GM20000 (cell line): Measurements from ENCODE around the gene ZBTB4.

Experiments used
- DNase-seq: peaks from one replicate; pipeline ENCODE4 v3.0.0; 2012; ENCODE audit warnings: low spot score
- CTCF ChIP-seq: IDR thresholded peaks from 2 replicates; pipeline ENCODE4 v1.5.1; 2012; ENCODE audit warnings: mild to moderate bottlenecking, control low read depth; ENCODE audit errors: extremely low read depth, missing control alignments

Gene ZBTB4

GRCh38 chr17:7418472-7419152 lies 60.8 kb downstream of the ZBTB4 start:
- DNase-seq: no peak
- no peak for TF ChIP-seq CTCF

- DNase-seq: no peak
Observed at GRCh38 chr17:7417056-7417655, 62.3 kb downstream of the ZBTB4 start.

GRCh38 chr17:7416323-7416722 lies 63.1 kb downstream of the ZBTB4 start:
- no peak for TF ChIP-seq CTCF

More at GRCh38 chr17:7417056-7417655, 62.3 kb downstream of the ZBTB4 start:
- no peak for TF ChIP-seq CTCF

GRCh38 chr17:7415784-7416183 lies 63.6 kb downstream of the ZBTB4 start:
- no peak for DNase-seq
- TF ChIP-seq CTCF: no peak

More at GRCh38 chr17:7416323-7416722, 63.1 kb downstream of the ZBTB4 start:
- no peak for DNase-seq

- DNase-seq: no peak
- TF ChIP-seq CTCF: no peak
Observed at GRCh38 chr17:7414837-7415236, 64.6 kb downstream of the ZBTB4 start.

- TF ChIP-seq CTCF: no peak
- DNase-seq: no peak
Observed at GRCh38 chr17:7413346-7413985, 66.0 kb downstream of the ZBTB4 start.

- no peak for TF ChIP-seq CTCF
- DNase-seq: no peak
Observed at GRCh38 chr17:7411427-7411750, 68.0 kb downstream of the ZBTB4 start.
